ENCODE data around the gene RAMP1. TPM values are rescaled to one million over a fixed set of nuclear protein-coding genes. Genes with fewer than 3 reads are reported as not detected.
A peak's percentile ranks its signal among the peaks of the same experiment; 100 is the strongest.

The RAMP1 gene
- total RNA-seq, 1 donor from 2014 or later: 176 TPM

- Mint-ChIP-seq H3K36me3 (ENCODE audit: low read depth) (peaks cover 3% of the 10 kb centered on the region), H3K27me3 (ENCODE audit: low read depth) (no peaks in the 10 kb centered on the region), H3K4me1 (ENCODE audit: low read depth) (peaks cover 35% of the 10 kb centered on the region), H3K27ac (ENCODE audit: unreplicated experiment) (no peak overlapping the region), H3K9me3 (ENCODE audit: low read depth) (no peaks in the 10 kb centered on the region), H3K4me3 (ENCODE audit: unreplicated experiment) (no peak overlapping the region)
- TF ChIP-seq, protein P1, sequence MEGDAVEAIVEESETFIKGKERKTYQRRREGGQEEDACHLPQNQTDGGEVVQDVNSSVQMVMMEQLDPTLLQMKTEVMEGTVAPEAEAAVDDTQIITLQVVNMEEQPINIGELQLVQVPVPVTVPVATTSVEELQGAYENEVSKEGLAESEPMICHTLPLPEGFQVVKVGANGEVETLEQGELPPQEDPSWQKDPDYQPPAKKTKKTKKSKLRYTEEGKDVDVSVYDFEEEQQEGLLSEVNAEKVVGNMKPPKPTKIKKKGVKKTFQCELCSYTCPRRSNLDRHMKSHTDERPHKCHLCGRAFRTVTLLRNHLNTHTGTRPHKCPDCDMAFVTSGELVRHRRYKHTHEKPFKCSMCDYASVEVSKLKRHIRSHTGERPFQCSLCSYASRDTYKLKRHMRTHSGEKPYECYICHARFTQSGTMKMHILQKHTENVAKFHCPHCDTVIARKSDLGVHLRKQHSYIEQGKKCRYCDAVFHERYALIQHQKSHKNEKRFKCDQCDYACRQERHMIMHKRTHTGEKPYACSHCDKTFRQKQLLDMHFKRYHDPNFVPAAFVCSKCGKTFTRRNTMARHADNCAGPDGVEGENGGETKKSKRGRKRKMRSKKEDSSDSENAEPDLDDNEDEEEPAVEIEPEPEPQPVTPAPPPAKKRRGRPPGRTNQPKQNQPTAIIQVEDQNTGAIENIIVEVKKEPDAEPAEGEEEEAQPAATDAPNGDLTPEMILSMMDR (IDR thresholded peaks at IDR 0.05): no peak
- DNase-seq (ENCODE audit: low spot score): no peak
Observed at GRCh38 chr2:237917696-237918374, 58.4 kb downstream of the RAMP1 start.

DNA sequence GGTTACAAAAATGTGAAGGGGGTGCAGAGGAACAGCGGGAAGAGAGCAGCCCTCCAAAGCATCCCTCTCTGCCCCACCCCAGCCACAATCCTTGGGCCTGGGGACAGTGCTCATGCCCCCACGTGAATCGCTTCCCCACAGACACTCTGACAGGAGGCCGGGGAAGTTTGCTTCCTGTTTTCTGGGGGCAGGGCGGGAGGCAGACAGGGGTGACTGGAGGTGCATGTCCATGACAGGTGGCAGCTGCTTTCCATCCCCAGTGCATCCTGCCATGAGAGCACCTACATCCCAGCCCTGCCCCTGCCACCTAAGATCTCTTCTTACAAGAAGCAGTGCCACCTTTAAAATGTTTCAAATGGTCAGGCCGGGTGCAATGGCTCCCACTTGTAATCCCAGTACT, 60.2 kb downstream of the RAMP1 start:
- H3K9me3 Mint-ChIP-seq (ENCODE audit: low read depth): no peaks in the 10 kb centered on the region
- no peaks in the 10 kb centered on the region for H3K27me3 Mint-ChIP-seq (ENCODE audit: low read depth)
- H3K4me1 Mint-ChIP-seq (ENCODE audit: low read depth): peaks cover 47% of the 10 kb centered on the region
- H3K4me3 Mint-ChIP-seq (ENCODE audit: unreplicated experiment): no peak overlapping the region
- TF ChIP-seq, protein P1 (IDR thresholded peaks at IDR 0.05): no peak
- no peak overlapping the region for H3K27ac Mint-ChIP-seq (ENCODE audit: unreplicated experiment)
- no peak for DNase-seq (ENCODE audit: low spot score)
- H3K36me3 Mint-ChIP-seq (ENCODE audit: low read depth): peaks cover 1% of the 10 kb centered on the region

DNA sequence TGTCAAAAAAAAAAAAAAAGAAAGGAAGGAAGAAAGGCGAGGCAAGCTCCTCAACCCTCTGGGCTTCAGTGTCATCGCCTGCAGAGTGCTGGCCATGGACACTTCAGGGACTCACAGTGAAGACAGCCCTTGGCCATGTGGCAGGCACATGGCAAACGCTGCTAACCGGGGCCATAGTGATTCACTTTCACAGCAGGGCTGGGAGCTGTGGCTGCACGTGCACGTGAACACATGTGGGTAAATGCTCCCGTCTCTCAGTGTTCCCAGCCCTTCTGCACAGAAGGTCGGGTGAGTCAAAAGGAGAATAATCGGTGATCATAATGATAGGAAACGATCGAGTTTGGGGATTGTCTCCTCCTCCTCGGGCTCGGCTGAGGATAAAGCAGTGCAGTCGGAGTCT, 61.2 kb downstream of the RAMP1 start:
- Mint-ChIP-seq H3K4me1 (ENCODE audit: low read depth) (peaks cover 50% of the 10 kb centered on the region), H3K4me3 (ENCODE audit: unreplicated experiment) (no peak overlapping the region), H3K36me3 (ENCODE audit: low read depth) (peaks cover 1% of the 10 kb centered on the region), H3K9me3 (ENCODE audit: low read depth) (no peaks in the 10 kb centered on the region), H3K27me3 (ENCODE audit: low read depth) (no peaks in the 10 kb centered on the region), H3K27ac (ENCODE audit: unreplicated experiment) (no peak overlapping the region)
- no peak for DNase-seq (ENCODE audit: low spot score)
- TF ChIP-seq, protein P1 (IDR thresholded peaks at IDR 0.05): no peak

DNA sequence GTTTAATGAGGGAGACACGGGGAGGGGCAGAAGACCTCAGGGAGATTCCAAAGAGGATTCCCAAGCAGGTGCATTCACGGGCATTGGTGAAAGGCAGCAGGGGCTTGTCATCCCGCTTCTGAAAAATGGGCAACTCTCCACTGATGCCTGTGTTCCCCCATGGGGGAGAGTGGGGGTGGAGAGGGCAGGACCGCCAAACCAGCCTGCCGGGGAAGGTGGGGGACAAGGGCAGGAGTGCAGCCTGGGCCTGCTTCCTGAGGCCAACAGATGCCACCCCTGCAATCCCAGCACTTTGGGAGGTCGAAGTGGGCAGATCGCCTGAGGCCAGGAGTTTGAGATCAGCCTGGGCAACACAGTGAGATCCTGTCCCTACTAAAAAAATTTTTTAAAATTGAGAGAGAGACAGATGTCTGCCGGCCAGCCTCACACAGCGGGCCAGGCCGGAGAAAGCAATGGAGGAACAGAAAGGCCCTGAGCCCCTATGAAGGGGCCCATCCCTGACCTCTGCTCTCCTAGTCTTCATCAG, 62.6 kb downstream of the RAMP1 start:
- no peaks in the 10 kb centered on the region for H3K27me3 Mint-ChIP-seq (ENCODE audit: low read depth)
- H3K9me3 Mint-ChIP-seq (ENCODE audit: low read depth): no peaks in the 10 kb centered on the region
- peak overlapping the region; percentile 65 for H3K27ac Mint-ChIP-seq (ENCODE audit: unreplicated experiment)
- H3K4me3 Mint-ChIP-seq (ENCODE audit: unreplicated experiment): no peak overlapping the region
- peaks cover 1% of the 10 kb centered on the region for H3K36me3 Mint-ChIP-seq (ENCODE audit: low read depth)
- TF ChIP-seq, protein P1 (IDR thresholded peaks at IDR 0.05): no peak
- peaks cover 41% of the 10 kb centered on the region for H3K4me1 Mint-ChIP-seq (ENCODE audit: low read depth)
- DNase-seq (ENCODE audit: low spot score): no peak

DNA sequence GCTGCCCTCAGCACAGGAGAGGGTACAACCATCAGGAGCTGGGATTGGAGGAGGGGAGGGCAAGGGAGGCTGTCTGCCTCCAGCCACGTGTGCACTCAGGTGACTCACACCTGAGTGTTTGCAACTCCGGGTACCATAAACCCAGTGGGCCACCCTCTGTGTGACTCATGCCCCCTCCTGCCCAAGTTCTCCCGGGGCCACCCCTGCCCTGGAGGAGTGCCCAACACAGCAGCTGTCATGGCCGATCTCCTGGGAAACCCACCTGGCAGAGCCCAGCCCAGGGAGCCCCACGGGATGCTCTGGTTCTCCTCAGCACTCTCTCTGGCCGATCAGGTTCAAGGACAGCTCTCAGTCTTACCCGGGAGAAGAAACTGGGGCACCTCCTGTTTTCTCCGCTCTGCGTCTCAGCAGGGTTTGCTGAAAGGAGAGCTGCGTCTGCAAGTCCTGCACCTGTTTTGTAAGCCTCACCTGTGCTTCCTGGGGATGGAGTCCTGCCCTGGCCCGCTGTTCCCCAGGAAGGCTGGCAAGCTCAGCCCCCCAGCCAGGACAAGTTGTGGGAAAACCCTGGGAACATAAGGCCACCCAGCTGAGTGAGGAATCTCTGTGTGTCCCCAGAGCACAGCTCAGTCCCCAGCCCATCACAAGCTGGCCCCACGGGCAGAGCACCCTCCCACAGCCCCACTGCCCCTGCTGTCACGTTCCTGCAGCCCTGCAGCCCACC, 63.4 kb downstream of the RAMP1 start:
- H3K27ac Mint-ChIP-seq (ENCODE audit: unreplicated experiment): peak overlapping the region; percentile 87
- H3K4me3 Mint-ChIP-seq (ENCODE audit: unreplicated experiment): peak overlapping the region; percentile 25
- peaks cover 39% of the 10 kb centered on the region for H3K4me1 Mint-ChIP-seq (ENCODE audit: low read depth)
- no peaks in the 10 kb centered on the region for H3K27me3 Mint-ChIP-seq (ENCODE audit: low read depth)
- H3K36me3 Mint-ChIP-seq (ENCODE audit: low read depth): peaks cover 1% of the 10 kb centered on the region
- TF ChIP-seq, protein P1 (IDR thresholded peaks at IDR 0.05): no peak
- no peaks in the 10 kb centered on the region for H3K9me3 Mint-ChIP-seq (ENCODE audit: low read depth)
- no peak for DNase-seq (ENCODE audit: low spot score)
